ENCODE data around the gene DPP7.

Gene DPP7

DNA sequence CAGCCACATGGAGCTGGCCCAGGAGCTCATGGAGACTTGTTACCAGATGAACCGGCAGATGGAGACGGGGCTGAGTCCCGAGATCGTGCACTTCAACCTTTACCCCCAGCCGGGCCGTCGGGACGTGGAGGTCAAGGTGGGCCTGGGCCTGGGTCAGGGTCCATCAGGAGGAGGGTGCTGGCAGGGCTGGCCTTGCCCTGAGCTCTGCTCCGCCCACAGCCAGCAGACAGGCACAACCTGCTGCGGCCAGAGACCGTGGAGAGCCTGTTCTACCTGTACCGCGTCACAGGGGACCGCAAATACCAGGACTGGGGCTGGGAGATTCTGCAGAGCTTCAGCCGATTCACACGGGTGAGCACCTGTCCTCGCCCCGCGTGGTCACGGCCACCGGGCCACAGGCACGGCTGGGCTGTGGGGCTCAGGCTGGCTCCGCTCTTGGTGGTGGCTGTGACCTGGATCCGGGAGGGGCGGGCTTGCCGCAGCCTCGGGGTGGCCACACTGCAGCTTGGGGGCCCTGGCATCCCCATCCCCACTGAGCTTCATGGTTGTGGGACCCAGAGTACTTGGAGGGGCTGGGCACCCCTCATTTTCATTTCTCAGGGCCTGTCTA lies 7.1 kb downstream of the DPP7 start:
- Histone ChIP-seq H3K27ac (ENCODE audit: insufficient read depth in 1 of 2, low read depth in 1 of 2, low read length in 2 of 2, poor library complexity in 1 of 2, severe bottlenecking in 2 of 2) (no peak overlapping the region), H3K9me3 (ENCODE audit: control extremely low read depth in 1 of 5, control insufficient read depth in 4 of 5, insufficient read depth in 2 of 5, low read depth in 1 of 5, low read length in 4 of 5) (peaks cover 0 to 10% (median 1%) of the 10 kb centered on the region in 5 experiments), H3K4me1 (ENCODE audit: control extremely low read depth in 1 of 4, control insufficient read depth in 4 of 4, insufficient read depth in 4 of 4, low read length in 3 of 4) (no peaks in the 10 kb centered on the region), H3K36me3 (ENCODE audit: control insufficient read depth in 4 of 4, insufficient read depth in 4 of 4, low read length in 3 of 4) (peaks cover 0 to 95% (median 61%) of the 10 kb centered on the region in 4 experiments), H3K4me3 (ENCODE audit: control insufficient read depth in 1 of 7, extremely low read depth in 1 of 7, insufficient read depth in 4 of 7, low read depth in 2 of 7, low read length in 6 of 7) (no peak overlapping the region), H3K27me3 (replicated peaks in 2 of 5; ENCODE audit: control insufficient read depth in 4 of 5, insufficient read depth in 5 of 5, low read length in 4 of 5) (no peaks in the 10 kb centered on the region)
- 98% methylated on average over 27 of the region's 27 CpGs for WGBS (ENCODE audit: insufficient coverage)
- ChIA-PET CTCF (interaction anchor here (0.9 to 1.8 kb wide), 4 partner anchors 11 to 65 kb away, joined by 3 to 7 read pairs (median 5); no protein-coding TSS in a partner anchor), POLR2A (no interaction called here)
- DNase-seq, result no peak

- 97% methylated on average over 23 of the region's 27 CpGs for WGBS (ENCODE audit: insufficient coverage)
- H3K27ac ChIP-seq (ENCODE audit: insufficient read depth in 1 of 2, low read depth in 1 of 2, low read length in 2 of 2, poor library complexity in 1 of 2, severe bottlenecking in 2 of 2), result no peak overlapping the region
- no peak for DNase-seq
- H3K36me3 ChIP-seq (ENCODE audit: control insufficient read depth in 4 of 4, insufficient read depth in 4 of 4, low read length in 3 of 4), result peaks cover 2 to 95% (median 63%) of the 10 kb centered on the region in 4 experiments
- no peaks in the 10 kb centered on the region for H3K4me1 ChIP-seq (ENCODE audit: control extremely low read depth in 1 of 4, control insufficient read depth in 4 of 4, insufficient read depth in 4 of 4, low read length in 3 of 4)
- H3K9me3 ChIP-seq (ENCODE audit: control extremely low read depth in 1 of 5, control insufficient read depth in 4 of 5, insufficient read depth in 2 of 5, low read depth in 1 of 5, low read length in 4 of 5), result peaks cover 0 to 17% (median 4%) of the 10 kb centered on the region in 5 experiments
- ChIA-PET POLR2A (interaction anchor here (0.5 kb wide), 1 partner anchor 134 kb away, joined by 4 read pairs; no protein-coding TSS in a partner anchor), CTCF (interaction anchor here (0.9 to 1.4 kb wide), 2 partner anchors 18 to 66 kb away, joined by 3 read pairs; no protein-coding TSS in a partner anchor)
- no peak overlapping the region for H3K4me3 ChIP-seq (ENCODE audit: control insufficient read depth in 1 of 7, extremely low read depth in 1 of 7, insufficient read depth in 4 of 7, low read depth in 2 of 7, low read length in 6 of 7)
- no peaks in the 10 kb centered on the region for H3K27me3 ChIP-seq (replicated peaks in 2 of 5; ENCODE audit: control insufficient read depth in 4 of 5, insufficient read depth in 5 of 5, low read length in 4 of 5)
Observed at GRCh38 chr9:137106662-137107250, 7.8 kb downstream of the DPP7 start.

DNA sequence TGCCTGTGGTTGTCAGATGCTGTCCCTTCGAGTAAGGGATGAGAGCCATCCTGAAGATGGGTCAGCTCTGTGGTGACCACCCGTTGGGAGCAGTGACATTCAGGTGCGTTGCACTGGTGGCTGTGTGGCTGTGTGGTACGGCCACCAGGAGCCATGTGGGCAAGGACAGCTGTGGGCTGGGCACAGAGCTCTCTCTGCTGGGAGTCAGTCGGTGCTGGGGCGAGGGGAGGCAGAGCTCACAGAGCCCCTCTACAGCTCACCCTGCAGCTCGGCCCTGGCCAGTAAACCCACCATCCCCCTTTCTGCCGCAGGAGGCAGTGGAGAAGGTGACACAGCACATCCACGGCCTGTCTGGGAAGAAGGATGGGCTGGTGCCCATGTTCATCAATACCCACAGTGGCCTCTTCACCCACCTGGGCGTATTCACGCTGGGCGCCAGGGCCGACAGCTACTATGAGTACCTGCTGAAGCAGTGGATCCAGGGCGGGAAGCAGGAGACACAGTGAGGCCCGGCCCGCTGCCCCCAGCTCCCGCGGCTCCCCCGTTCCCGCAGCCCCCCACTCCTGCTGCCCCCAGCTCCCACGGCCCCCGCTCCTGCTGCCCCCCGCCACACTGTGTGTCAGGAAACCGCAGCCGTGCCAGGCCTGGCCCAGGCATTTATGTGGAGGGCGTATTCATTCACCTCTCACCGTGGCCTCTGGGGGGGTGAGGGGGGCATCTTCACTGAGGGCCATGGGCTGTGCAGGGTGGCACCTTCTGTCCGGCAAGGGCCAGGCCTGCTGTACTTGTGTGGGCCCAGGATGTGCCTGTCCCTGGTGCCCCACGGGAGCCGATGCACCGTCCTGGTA lies 8.5 kb downstream of the DPP7 start:
- no peak overlapping the region for H3K27ac ChIP-seq (ENCODE audit: insufficient read depth in 1 of 2, low read depth in 1 of 2, low read length in 2 of 2, poor library complexity in 1 of 2, severe bottlenecking in 2 of 2)
- WGBS (ENCODE audit: insufficient coverage), result 98% methylated on average over 16 of the region's 31 CpGs
- H3K4me1 ChIP-seq (ENCODE audit: control extremely low read depth in 1 of 4, control insufficient read depth in 4 of 4, insufficient read depth in 4 of 4, low read length in 3 of 4), result no peaks in the 10 kb centered on the region
- H3K9me3 ChIP-seq (ENCODE audit: control extremely low read depth in 1 of 5, control insufficient read depth in 4 of 5, insufficient read depth in 2 of 5, low read depth in 1 of 5, low read length in 4 of 5), result peaks cover 0 to 22% (median 4%) of the 10 kb centered on the region in 5 experiments
- POLR2A ChIA-PET, result no interaction called here
- no peaks in the 10 kb centered on the region for H3K27me3 ChIP-seq (replicated peaks in 2 of 5; ENCODE audit: control insufficient read depth in 4 of 5, insufficient read depth in 5 of 5, low read length in 4 of 5)
- peaks cover 5 to 97% (median 64%) of the 10 kb centered on the region in 4 experiments for H3K36me3 ChIP-seq (ENCODE audit: control insufficient read depth in 4 of 4, insufficient read depth in 4 of 4, low read length in 3 of 4)
- no peak overlapping the region for H3K4me3 ChIP-seq (ENCODE audit: control insufficient read depth in 1 of 7, extremely low read depth in 1 of 7, insufficient read depth in 4 of 7, low read depth in 2 of 7, low read length in 6 of 7)
- CTCF ChIA-PET, result interaction anchor here (0.9 to 1.6 kb wide), 3 partner anchors 14 to 19 kb away, joined by 3 to 5 read pairs (median 4); partner anchors contain the start of gene MAN1B1
- DNase-seq, result no peak

- peaks cover 5 to 94% (median 62%) of the 10 kb centered on the region in 4 experiments for H3K36me3 ChIP-seq (ENCODE audit: control insufficient read depth in 4 of 4, insufficient read depth in 4 of 4, low read length in 3 of 4)
- WGBS (ENCODE audit: insufficient coverage), result 97% methylated on average over 36 of the region's 37 CpGs
- CTCF ChIA-PET, result interaction anchor here (1.1 kb wide), 1 partner anchor 12 kb away, joined by 3 read pairs; no protein-coding TSS in a partner anchor
- H3K9me3 ChIP-seq (ENCODE audit: control extremely low read depth in 1 of 5, control insufficient read depth in 4 of 5, insufficient read depth in 2 of 5, low read depth in 1 of 5, low read length in 4 of 5), result peaks cover 0 to 22% (median 4%) of the 10 kb centered on the region in 5 experiments
- POLR2A ChIA-PET, result no interaction called here
- no peak overlapping the region for H3K27ac ChIP-seq (ENCODE audit: insufficient read depth in 1 of 2, low read depth in 1 of 2, low read length in 2 of 2, poor library complexity in 1 of 2, severe bottlenecking in 2 of 2)
- DNase-seq, result no peak
- no peaks in the 10 kb centered on the region for H3K27me3 ChIP-seq (replicated peaks in 2 of 5; ENCODE audit: control insufficient read depth in 4 of 5, insufficient read depth in 5 of 5, low read length in 4 of 5)
- no peaks in the 10 kb centered on the region for H3K4me1 ChIP-seq (ENCODE audit: control extremely low read depth in 1 of 4, control insufficient read depth in 4 of 4, insufficient read depth in 4 of 4, low read length in 3 of 4)
- H3K4me3 ChIP-seq (ENCODE audit: control insufficient read depth in 1 of 7, extremely low read depth in 1 of 7, insufficient read depth in 4 of 7, low read depth in 2 of 7, low read length in 6 of 7), result no peak overlapping the region
Observed at GRCh38 chr9:137103206-137103999, 11.1 kb downstream of the DPP7 start.

DNA sequence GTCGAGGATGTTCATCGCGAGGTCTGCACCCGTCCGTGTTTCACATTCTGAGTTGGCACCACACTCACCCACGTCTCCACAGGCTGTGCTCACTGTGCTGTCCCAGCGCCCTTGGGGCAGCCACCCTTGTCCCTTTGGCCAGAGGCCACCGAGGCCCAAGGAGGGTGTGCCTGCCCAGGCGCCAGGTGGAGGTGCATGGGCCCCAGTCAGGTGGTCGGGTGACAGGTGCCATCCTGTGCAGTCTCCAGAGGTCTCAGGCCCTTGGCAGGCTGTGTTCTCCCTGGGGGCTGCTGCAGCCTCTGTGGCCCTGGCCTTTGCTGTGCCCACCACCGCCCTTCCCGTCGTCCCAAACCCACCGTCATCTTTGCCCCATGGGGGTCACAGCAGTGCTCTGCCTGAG lies 15.3 kb downstream of the DPP7 start:
- Histone ChIP-seq H3K4me3 (ENCODE audit: control insufficient read depth in 1 of 7, extremely low read depth in 1 of 7, insufficient read depth in 4 of 7, low read depth in 2 of 7, low read length in 6 of 7) (no peak overlapping the region), H3K27ac (ENCODE audit: insufficient read depth in 1 of 2, low read depth in 1 of 2, low read length in 2 of 2, poor library complexity in 1 of 2, severe bottlenecking in 2 of 2) (no peak overlapping the region), H3K9me3 (ENCODE audit: control extremely low read depth in 1 of 5, control insufficient read depth in 4 of 5, insufficient read depth in 2 of 5, low read depth in 1 of 5, low read length in 4 of 5) (peaks cover 0 to 22% (median 4%) of the 10 kb centered on the region in 5 experiments), H3K36me3 (ENCODE audit: control insufficient read depth in 4 of 4, insufficient read depth in 4 of 4, low read length in 3 of 4) (peaks cover 5 to 80% (median 59%) of the 10 kb centered on the region in 4 experiments), H3K4me1 (ENCODE audit: control extremely low read depth in 1 of 4, control insufficient read depth in 4 of 4, insufficient read depth in 4 of 4, low read length in 3 of 4) (no peaks in the 10 kb centered on the region), H3K27me3 (replicated peaks in 2 of 5; ENCODE audit: control insufficient read depth in 4 of 5, insufficient read depth in 5 of 5, low read length in 4 of 5) (no peaks in the 10 kb centered on the region)
- DNase-seq, result no peak
- WGBS (ENCODE audit: insufficient coverage), result 95% methylated on average over 6 of the region's 14 CpGs
- POLR2A ChIA-PET, result no interaction called here
- CTCF ChIA-PET, result no interaction called here

- no peak for DNase-seq
- ChIA-PET CTCF (interaction anchor here (0.7 to 1.7 kb wide), 3 partner anchors 10 to 129 kb away, joined by 3 to 5 read pairs (median 4); partner anchors contain the start of genes MAN1B1 and RNF224), POLR2A (no interaction called here)
Observed at GRCh38 chr9:137097761-137098462, 16.6 kb downstream of the DPP7 start.

More at GRCh38 chr9:137097761-137098462, 16.6 kb downstream of the DPP7 start:
- Histone ChIP-seq H3K27ac (ENCODE audit: insufficient read depth in 1 of 2, low read depth in 1 of 2, low read length in 2 of 2, poor library complexity in 1 of 2, severe bottlenecking in 2 of 2) (no peak overlapping the region), H3K4me1 (ENCODE audit: control extremely low read depth in 1 of 4, control insufficient read depth in 4 of 4, insufficient read depth in 4 of 4, low read length in 3 of 4) (no peaks in the 10 kb centered on the region), H3K27me3 (replicated peaks in 2 of 5; ENCODE audit: control insufficient read depth in 4 of 5, insufficient read depth in 5 of 5, low read length in 4 of 5) (no peaks in the 10 kb centered on the region), H3K4me3 (ENCODE audit: control insufficient read depth in 1 of 7, extremely low read depth in 1 of 7, insufficient read depth in 4 of 7, low read depth in 2 of 7, low read length in 6 of 7) (no peak overlapping the region), H3K36me3 (ENCODE audit: control insufficient read depth in 4 of 4, insufficient read depth in 4 of 4, low read length in 3 of 4) (peaks cover 5 to 73% (median 48%) of the 10 kb centered on the region in 4 experiments), H3K9me3 (ENCODE audit: control extremely low read depth in 1 of 5, control insufficient read depth in 4 of 5, insufficient read depth in 2 of 5, low read depth in 1 of 5, low read length in 4 of 5) (peaks cover 0 to 16% (median 4%) of the 10 kb centered on the region in 5 experiments)
- over 99% methylated on average over 15 of the region's 20 CpGs for WGBS (ENCODE audit: insufficient coverage)

Data from common myeloid progenitor, CD34-positive (primary cell).